Mucosa of descending colon (tissue), 3 donors: Measurements from ENCODE around the gene POGZ. TPM values are rescaled to one million over a fixed set of nuclear protein-coding genes. Genes with fewer than 3 reads are reported as not detected.

ENCODE experiments used
- ATAC-seq: fragments of 200-7000 bp; cut with Tn5 transposase; one replicate; pipeline ENCODE4 v1.9.1; 2020; ENCODE audit warnings: mild to moderate bottlenecking, moderate library complexity
- DNase-seq, 3 donors: peaks; one replicate each; pipeline ENCODE4 v3.0.0-alpha.2; 2020
- H3K36me3 ChIP-seq: fragments of 200-600 bp; one replicate; pipeline ENCODE4 v1.8.0; 2021; ENCODE audit warnings: low read depth, mild to moderate bottlenecking
- H3K4me1 ChIP-seq: fragments of 200-600 bp; one replicate; pipeline ENCODE4 v1.8.0; 2021; ENCODE audit warnings: low read depth, mild to moderate bottlenecking
- H3K4me3 ChIP-seq: fragments of 200-600 bp; one replicate; pipeline ENCODE4 v1.8.0; 2021; ENCODE audit warnings: mild to moderate bottlenecking
- H3K9me3 ChIP-seq: fragments of 200-600 bp; one replicate; pipeline ENCODE4 v1.8.0; 2021; ENCODE audit warnings: mild to moderate bottlenecking
- intact Hi-C, 2 donors: fragments of 100-400 bp; cut with DNase I in 1 of 2; cut with micrococcal nuclease in 1 of 2; formaldehyde crosslinking; loops; one replicate each; pipeline versions ENCODE4 v1.11.0 to v1.11.1; 2022; cut with DNase I, micrococcal nuclease
- total RNA-seq, 3 donors: library from RNA; stranded (reverse); fragmentation: NEBNext Ultra II Directional in 2 of 3; extraction: Animal tissue kit (Norgen Biotek cat#: 25700) in 2 of 3; gene quantifications; one replicate each; pipeline versions ENCODE4 v1.2.1 to v1.2.4, GENCODE V29; 2021 to 2023
- TF ChIP-seq, protein P1 (sequence below): fragments of 200-600 bp; IDR thresholded peaks from one replicate; pipeline ENCODE4 v1.8.0; 2022; ENCODE audit warnings: antibody characterized with exemption, mild to moderate bottlenecking
- donor health status: DM: no; HTN: no; CAD: no; lungs with moderate emphysema.
- donor health status: DM: no; HTN: no; CAD: no.
- donor health status: DM: no; HTN: yes; CAD: no.

POGZ gene
- total RNA-seq, 3 donors from 2014 or later, result 60.4 to 106 (median 77.7) TPM

- TF ChIP-seq, protein P1, sequence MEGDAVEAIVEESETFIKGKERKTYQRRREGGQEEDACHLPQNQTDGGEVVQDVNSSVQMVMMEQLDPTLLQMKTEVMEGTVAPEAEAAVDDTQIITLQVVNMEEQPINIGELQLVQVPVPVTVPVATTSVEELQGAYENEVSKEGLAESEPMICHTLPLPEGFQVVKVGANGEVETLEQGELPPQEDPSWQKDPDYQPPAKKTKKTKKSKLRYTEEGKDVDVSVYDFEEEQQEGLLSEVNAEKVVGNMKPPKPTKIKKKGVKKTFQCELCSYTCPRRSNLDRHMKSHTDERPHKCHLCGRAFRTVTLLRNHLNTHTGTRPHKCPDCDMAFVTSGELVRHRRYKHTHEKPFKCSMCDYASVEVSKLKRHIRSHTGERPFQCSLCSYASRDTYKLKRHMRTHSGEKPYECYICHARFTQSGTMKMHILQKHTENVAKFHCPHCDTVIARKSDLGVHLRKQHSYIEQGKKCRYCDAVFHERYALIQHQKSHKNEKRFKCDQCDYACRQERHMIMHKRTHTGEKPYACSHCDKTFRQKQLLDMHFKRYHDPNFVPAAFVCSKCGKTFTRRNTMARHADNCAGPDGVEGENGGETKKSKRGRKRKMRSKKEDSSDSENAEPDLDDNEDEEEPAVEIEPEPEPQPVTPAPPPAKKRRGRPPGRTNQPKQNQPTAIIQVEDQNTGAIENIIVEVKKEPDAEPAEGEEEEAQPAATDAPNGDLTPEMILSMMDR, result no peak
- Histone ChIP-seq H3K4me3 (peak overlapping the region; percentile 61), H3K9me3 (no peaks in the 10 kb centered on the region), H3K4me1 (peaks cover 6% of the 10 kb centered on the region), H3K36me3 (no peaks in the 10 kb centered on the region)
- peak; percentile 66 to 82 (median 77) for DNase-seq
- peak; percentile 70 for ATAC-seq
- intact Hi-C loops, result no loop called here
Measured at GRCh38 chr1:151458802-151459330, 428 bp downstream of the POGZ start.

GRCh38 chr1:151457911-151458801 lies 1.1 kb downstream of the POGZ start:
- DNase-seq (peak; percentile 55 to 75 (median 74)), ATAC-seq (peak; percentile 56)
- H3K36me3 ChIP-seq, result no peaks in the 10 kb centered on the region
- no peaks in the 10 kb centered on the region for H3K9me3 ChIP-seq
- intact Hi-C loops, result no loop called here
- peaks cover 6% of the 10 kb centered on the region for H3K4me1 ChIP-seq
- peak overlapping the region; percentile 25 for H3K4me3 ChIP-seq
- TF ChIP-seq, protein P1, result no peak

- Histone ChIP-seq H3K4me3 (no peak overlapping the region), H3K4me1 (peaks cover 6% of the 10 kb centered on the region), H3K36me3 (no peaks in the 10 kb centered on the region), H3K9me3 (no peaks in the 10 kb centered on the region)
- intact Hi-C loops, result no loop called here
- DNase-seq, result no peak
- no peak for ATAC-seq
- TF ChIP-seq, protein P1, result no peak
Measured at GRCh38 chr1:151455966-151456365, 3.3 kb downstream of the POGZ start.

- TF ChIP-seq, protein P1, result no peak
- Histone ChIP-seq H3K4me3 (no peak overlapping the region), H3K9me3 (no peaks in the 10 kb centered on the region), H3K36me3 (no peaks in the 10 kb centered on the region), H3K4me1 (peaks cover 6% of the 10 kb centered on the region)
- ATAC-seq (no peak), DNase-seq (no peak)
- intact Hi-C loops, result no loop called here
Measured at GRCh38 chr1:151455231-151455630, 4.1 kb downstream of the POGZ start.

DNA sequence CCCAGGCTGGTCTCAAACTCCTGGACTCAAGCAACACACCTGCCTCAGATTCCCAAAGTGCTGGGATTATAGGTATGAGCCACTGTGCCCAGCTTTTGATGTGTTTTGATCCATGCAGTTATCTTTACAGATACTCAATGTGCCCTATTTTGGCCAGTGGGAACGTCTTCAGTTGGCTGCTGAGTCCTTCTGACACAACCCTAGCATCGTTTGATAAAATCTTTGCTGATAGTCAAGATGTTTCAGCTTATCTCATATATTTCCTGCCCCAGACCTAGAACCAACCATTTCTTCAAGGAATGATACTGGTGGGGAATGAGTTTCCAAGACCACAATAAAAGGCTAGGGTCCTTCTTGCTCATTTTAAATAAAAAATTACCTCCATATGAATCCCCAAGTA lies 11.6 kb downstream of the POGZ start:
- no peak overlapping the region for H3K4me3 ChIP-seq
- TF ChIP-seq, protein P1, result no peak
- no peaks in the 10 kb centered on the region for H3K9me3 ChIP-seq
- ATAC-seq (no peak), DNase-seq (no peak)
- no peaks in the 10 kb centered on the region for H3K36me3 ChIP-seq
- intact Hi-C loops, result loop anchor here in 1 of 2 donors (10.0 kb wide), 1 partner anchor 67 kb away; the partner anchor contains the start of gene CGN
- H3K4me1 ChIP-seq, result peaks cover 8% of the 10 kb centered on the region
